ENCODE measurements around the gene ZNF622.

DNA sequence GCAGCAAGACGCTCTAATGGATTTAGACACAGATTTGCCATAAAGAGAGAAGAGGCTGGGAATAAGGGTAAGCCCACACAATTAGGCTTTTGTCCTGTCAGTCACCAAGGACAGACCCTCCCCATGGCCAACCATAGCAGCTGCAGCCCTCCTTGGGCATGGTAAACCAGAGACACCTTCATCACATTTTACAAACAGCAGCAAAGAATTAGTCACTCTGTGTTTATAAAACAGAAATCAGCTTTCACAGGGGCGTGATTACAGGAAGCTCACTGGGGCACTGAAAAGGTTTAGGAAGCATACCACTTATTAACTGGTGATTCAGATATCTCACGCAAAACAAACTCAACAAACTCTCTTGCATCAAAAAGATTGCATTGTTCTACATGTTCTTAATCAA is 37.3 kb upstream of the ZNF622 start:
- TF ChIP-seq SRF (IDR thresholded peaks at IDR 0.05; ENCODE audit: low read depth, low read length): no peak
- TF ChIP-seq POLR2AphosphoS5 (IDR thresholded peaks at IDR 0.05; ENCODE audit: low read depth, low read length): no peak
- TF ChIP-seq, protein P1, sequence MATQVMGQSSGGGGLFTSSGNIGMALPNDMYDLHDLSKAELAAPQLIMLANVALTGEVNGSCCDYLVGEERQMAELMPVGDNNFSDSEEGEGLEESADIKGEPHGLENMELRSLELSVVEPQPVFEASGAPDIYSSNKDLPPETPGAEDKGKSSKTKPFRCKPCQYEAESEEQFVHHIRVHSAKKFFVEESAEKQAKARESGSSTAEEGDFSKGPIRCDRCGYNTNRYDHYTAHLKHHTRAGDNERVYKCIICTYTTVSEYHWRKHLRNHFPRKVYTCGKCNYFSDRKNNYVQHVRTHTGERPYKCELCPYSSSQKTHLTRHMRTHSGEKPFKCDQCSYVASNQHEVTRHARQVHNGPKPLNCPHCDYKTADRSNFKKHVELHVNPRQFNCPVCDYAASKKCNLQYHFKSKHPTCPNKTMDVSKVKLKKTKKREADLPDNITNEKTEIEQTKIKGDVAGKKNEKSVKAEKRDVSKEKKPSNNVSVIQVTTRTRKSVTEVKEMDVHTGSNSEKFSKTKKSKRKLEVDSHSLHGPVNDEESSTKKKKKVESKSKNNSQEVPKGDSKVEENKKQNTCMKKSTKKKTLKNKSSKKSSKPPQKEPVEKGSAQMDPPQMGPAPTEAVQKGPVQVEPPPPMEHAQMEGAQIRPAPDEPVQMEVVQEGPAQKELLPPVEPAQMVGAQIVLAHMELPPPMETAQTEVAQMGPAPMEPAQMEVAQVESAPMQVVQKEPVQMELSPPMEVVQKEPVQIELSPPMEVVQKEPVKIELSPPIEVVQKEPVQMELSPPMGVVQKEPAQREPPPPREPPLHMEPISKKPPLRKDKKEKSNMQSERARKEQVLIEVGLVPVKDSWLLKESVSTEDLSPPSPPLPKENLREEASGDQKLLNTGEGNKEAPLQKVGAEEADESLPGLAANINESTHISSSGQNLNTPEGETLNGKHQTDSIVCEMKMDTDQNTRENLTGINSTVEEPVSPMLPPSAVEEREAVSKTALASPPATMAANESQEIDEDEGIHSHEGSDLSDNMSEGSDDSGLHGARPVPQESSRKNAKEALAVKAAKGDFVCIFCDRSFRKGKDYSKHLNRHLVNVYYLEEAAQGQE (IDR thresholded peaks at IDR 0.05; ENCODE audit: borderline replicate concordance in 1 of 2, low read depth in 1 of 2, low read length in 2 of 2): no peak
- TF ChIP-seq, protein P2, sequence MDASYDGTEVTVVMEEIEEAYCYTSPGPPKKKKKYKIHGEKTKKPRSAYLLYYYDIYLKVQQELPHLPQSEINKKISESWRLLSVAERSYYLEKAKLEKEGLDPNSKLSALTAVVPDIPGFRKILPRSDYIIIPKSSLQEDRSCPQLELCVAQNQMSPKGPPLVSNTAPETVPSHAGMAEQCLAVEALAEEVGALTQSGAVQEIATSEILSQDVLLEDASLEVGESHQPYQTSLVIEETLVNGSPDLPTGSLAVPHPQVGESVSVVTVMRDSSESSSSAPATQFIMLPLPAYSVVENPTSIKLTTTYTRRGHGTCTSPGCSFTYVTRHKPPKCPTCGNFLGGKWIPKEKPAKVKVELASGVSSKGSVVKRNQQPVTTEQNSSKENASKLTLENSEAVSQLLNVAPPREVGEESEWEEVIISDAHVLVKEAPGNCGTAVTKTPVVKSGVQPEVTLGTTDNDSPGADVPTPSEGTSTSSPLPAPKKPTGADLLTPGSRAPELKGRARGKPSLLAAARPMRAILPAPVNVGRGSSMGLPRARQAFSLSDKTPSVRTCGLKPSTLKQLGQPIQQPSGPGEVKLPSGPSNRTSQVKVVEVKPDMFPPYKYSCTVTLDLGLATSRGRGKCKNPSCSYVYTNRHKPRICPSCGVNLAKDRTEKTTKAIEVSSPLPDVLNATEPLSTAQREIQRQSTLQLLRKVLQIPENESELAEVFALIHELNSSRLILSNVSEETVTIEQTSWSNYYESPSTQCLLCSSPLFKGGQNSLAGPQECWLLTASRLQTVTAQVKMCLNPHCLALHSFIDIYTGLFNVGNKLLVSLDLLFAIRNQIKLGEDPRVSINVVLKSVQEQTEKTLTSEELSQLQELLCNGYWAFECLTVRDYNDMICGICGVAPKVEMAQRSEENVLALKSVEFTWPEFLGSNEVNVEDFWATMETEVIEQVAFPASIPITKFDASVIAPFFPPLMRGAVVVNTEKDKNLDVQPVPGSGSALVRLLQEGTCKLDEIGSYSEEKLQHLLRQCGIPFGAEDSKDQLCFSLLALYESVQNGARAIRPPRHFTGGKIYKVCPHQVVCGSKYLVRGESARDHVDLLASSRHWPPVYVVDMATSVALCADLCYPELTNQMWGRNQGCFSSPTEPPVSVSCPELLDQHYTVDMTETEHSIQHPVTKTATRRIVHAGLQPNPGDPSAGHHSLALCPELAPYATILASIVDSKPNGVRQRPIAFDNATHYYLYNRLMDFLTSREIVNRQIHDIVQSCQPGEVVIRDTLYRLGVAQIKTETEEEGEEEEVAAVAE (CRISPR knock-in tag; IDR thresholded peaks at IDR 0.05; ENCODE audit: borderline replicate concordance): no peak
- no peak for TF ChIP-seq ZNF274 (CRISPR knock-in tag; IDR thresholded peaks at IDR 0.05)
- TF ChIP-seq NCOR1 (IDR thresholded peaks at IDR 0.05; ENCODE audit: borderline replicate concordance, low read length): no peak
- TF ChIP-seq, protein P3, sequence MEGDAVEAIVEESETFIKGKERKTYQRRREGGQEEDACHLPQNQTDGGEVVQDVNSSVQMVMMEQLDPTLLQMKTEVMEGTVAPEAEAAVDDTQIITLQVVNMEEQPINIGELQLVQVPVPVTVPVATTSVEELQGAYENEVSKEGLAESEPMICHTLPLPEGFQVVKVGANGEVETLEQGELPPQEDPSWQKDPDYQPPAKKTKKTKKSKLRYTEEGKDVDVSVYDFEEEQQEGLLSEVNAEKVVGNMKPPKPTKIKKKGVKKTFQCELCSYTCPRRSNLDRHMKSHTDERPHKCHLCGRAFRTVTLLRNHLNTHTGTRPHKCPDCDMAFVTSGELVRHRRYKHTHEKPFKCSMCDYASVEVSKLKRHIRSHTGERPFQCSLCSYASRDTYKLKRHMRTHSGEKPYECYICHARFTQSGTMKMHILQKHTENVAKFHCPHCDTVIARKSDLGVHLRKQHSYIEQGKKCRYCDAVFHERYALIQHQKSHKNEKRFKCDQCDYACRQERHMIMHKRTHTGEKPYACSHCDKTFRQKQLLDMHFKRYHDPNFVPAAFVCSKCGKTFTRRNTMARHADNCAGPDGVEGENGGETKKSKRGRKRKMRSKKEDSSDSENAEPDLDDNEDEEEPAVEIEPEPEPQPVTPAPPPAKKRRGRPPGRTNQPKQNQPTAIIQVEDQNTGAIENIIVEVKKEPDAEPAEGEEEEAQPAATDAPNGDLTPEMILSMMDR (CRISPR knock-in tag; IDR thresholded peaks at IDR 0.05): no peak

Measured in HepG2 (cell line).